Measurements from ENCODE around the gene PRKAG2.
"Not testable (repeated sequence)": the region's sequence is repeated elsewhere in the genome, so short reads cannot be mapped to it uniquely, and the experiment has no call there.

The PRKAG2 gene

GRCh38 chr7:151834271-151835035, 42.5 kb downstream of the PRKAG2 start:
- no peak for DNase-seq (ENCODE audit: low spot score)

- DNase-seq (ENCODE audit: low spot score), result no peak
Observed at GRCh38 chr7:151833691-151834090, 43.2 kb downstream of the PRKAG2 start.

GRCh38 chr7:151833213-151833651, 43.7 kb downstream of the PRKAG2 start:
- DNase-seq (ENCODE audit: low spot score), result no peak

GRCh38 chr7:151832656-151833055, 44.3 kb downstream of the PRKAG2 start:
- DNase-seq (ENCODE audit: low spot score), result no peak

- no peak for DNase-seq (ENCODE audit: low spot score)
Observed at GRCh38 chr7:151832138-151832537, 44.8 kb downstream of the PRKAG2 start.

- DNase-seq (ENCODE audit: low spot score), result no peak
Observed at GRCh38 chr7:151831606-151832005, 45.3 kb downstream of the PRKAG2 start.

- DNase-seq (ENCODE audit: low spot score), result no peak
Observed at GRCh38 chr7:151830121-151830830, 46.6 kb downstream of the PRKAG2 start.

GRCh38 chr7:151829707-151830106, 47.2 kb downstream of the PRKAG2 start:
- DNase-seq (ENCODE audit: low spot score), result no peak

GRCh38 chr7:151827620-151828019, 49.3 kb downstream of the PRKAG2 start:
- DNase-seq (ENCODE audit: low spot score), result no peak

GRCh38 chr7:151826316-151826715, 50.6 kb downstream of the PRKAG2 start:
- not testable (repeated sequence) for DNase-seq (ENCODE audit: low spot score)

GRCh38 chr7:151825721-151826120, 51.2 kb downstream of the PRKAG2 start:
- DNase-seq (ENCODE audit: low spot score), result no peak

GRCh38 chr7:151824373-151824933, 52.5 kb downstream of the PRKAG2 start:
- DNase-seq (ENCODE audit: low spot score), result no peak

GRCh38 chr7:151823566-151824372, 53.1 kb downstream of the PRKAG2 start:
- no peak for DNase-seq (ENCODE audit: low spot score)

- no peak for DNase-seq (ENCODE audit: low spot score)
Observed at GRCh38 chr7:151822541-151823181, 54.3 kb downstream of the PRKAG2 start.

- DNase-seq (ENCODE audit: low spot score), result no peak
Observed at GRCh38 chr7:151821806-151822540, 54.9 kb downstream of the PRKAG2 start.

GRCh38 chr7:151821226-151821625, 55.7 kb downstream of the PRKAG2 start:
- no peak for DNase-seq (ENCODE audit: low spot score)

GRCh38 chr7:151820491-151821105, 56.3 kb downstream of the PRKAG2 start:
- DNase-seq (ENCODE audit: low spot score), result no peak

- DNase-seq (ENCODE audit: low spot score), result no peak
Observed at GRCh38 chr7:151819866-151820265, 57.0 kb downstream of the PRKAG2 start.

- DNase-seq (ENCODE audit: low spot score), result no peak
Observed at GRCh38 chr7:151818674-151819519, 58.0 kb downstream of the PRKAG2 start.

Measured in hepatic stellate cell (primary cell).